Lower leg skin (tissue), 3 donors: Measurements from ENCODE around the gene VPS8.

ENCODE experiments used
- CTCF ChIP-seq, 3 donors: fragments of 450-650 bp; IDR thresholded peaks; one replicate each; pipeline ENCODE4 v1.5.1; 2016; ENCODE audit warnings: antibody characterized with exemption in 3 of 3, mild to moderate bottlenecking in 3 of 3, moderate library complexity in 2 of 3
- POLR2A ChIP-seq, 2 donors: fragments of 450-650 bp; IDR thresholded peaks; one replicate each; pipeline ENCODE4 v1.6.1; 2016 to 2017; ENCODE audit warnings: antibody characterized with exemption in 2 of 2, mild to moderate bottlenecking in 1 of 2, moderate library complexity in 1 of 2

GRCh38 chr3:184827572-184827971 lies 15.6 kb downstream of the VPS8 start:
- TF ChIP-seq POLR2A (IDR thresholded peaks at IDR 0.05) (no peak), CTCF (IDR thresholded peaks at IDR 0.05) (no peak)
